Thyroid gland (tissue), 4 donors: ENCODE data around the gene BTRC. TPM values are rescaled to one million over a fixed set of nuclear protein-coding genes. Genes with fewer than 3 reads are reported as not detected.

ENCODE experiments used
- DNase-seq, 2 donors: peaks; one replicate each; pipeline ENCODE4 v3.0.0-alpha.2; 2019
- H3K27ac ChIP-seq, 3 donors: fragments of 200-600 bp; sonication (generic); 1 replicate in 2 of 3; 2 replicates in 1 of 3; pipeline ENCODE4 v1.5.1; 2016 to 2019; ENCODE audit warnings: mild to moderate bottlenecking in 1 of 3, moderate library complexity in 1 of 3
- H3K27me3 ChIP-seq: fragments of 200-600 bp; sonication (generic); one replicate; pipeline ENCODE4 v1.5.1; 2019
- H3K36me3 ChIP-seq, 2 donors: fragments of 200-600 bp; sonication (generic); one replicate each; pipeline ENCODE4 v1.5.1; 2016 to 2019
- H3K4me1 ChIP-seq, 2 donors: fragments of 200-600 bp; sonication (generic); one replicate each; pipeline ENCODE4 v1.5.1; 2017 to 2019
- H3K4me3 ChIP-seq, 3 donors: fragments of 200-600 bp; sonication (generic); replicated peaks in 1 of 3; 1 replicate in 2 of 3; 2 replicates in 1 of 3; pipeline ENCODE4 v1.5.1; 2016; ENCODE audit warnings: mild to moderate bottlenecking in 1 of 3
- H3K9me3 ChIP-seq: fragments of 200-600 bp; sonication (generic); one replicate; pipeline ENCODE4 v1.5.1; 2017
- CTCF ChIP-seq, 6 experiments: fragments of 200-600 bp in 3 of 6; fragments of 450-650 bp in 3 of 6; sonication (generic) in 3 of 6; IDR thresholded peaks; one replicate each; pipeline ENCODE4 v1.5.1; 2016 to 2019; ENCODE audit warnings: antibody characterized with exemption in 6 of 6, mild to moderate bottlenecking in 2 of 6, inconsistent platforms in 1 of 6, moderate library complexity in 1 of 6
- POLR2A ChIP-seq, 2 donors: fragments of 450-650 bp; IDR thresholded peaks; one replicate each; pipeline ENCODE4 v1.6.1; 2017; ENCODE audit warnings: antibody characterized with exemption in 2 of 2, mild to moderate bottlenecking in 2 of 2, moderate library complexity in 1 of 2
- WGBS, 2 donors: methylation state at CpG; one replicate each; pipeline ENCODE4 v1.1.5; 2017; 5-methylcytosine and 5-hydroxymethylcytosine counted together
- intact Hi-C: fragments of 100-400 bp; cut with DNase I; formaldehyde crosslinking; loops from one replicate; pipeline ENCODE4 v1.15.1; 2023
- total RNA-seq, 4 donors: library from RNA; depleted of rRNA; stranded (reverse); fragments of >200 nt; gene quantifications; one replicate each; pipeline ENCODE4 v1.2.3, GENCODE V29; 2016

Gene BTRC
- total RNA-seq, 4 donors from 2014 or later: 14.5 to 70.4 (median 22.7) TPM

GRCh38 chr10:101394524-101395133 lies 40.7 kb downstream of the BTRC start:
- no peak overlapping the region for H3K27ac ChIP-seq
- intact Hi-C loops: no loop called here
- 74 to 88% methylated on average over 5 of the region's 5 CpGs for WGBS, 2 donors
- H3K4me3 ChIP-seq: no peak overlapping the region
- H3K4me1 ChIP-seq: no peaks in the 10 kb centered on the region
- no peaks in the 10 kb centered on the region for H3K36me3 ChIP-seq
- no peaks in the 10 kb centered on the region for H3K27me3 ChIP-seq
- no peaks in the 10 kb centered on the region for H3K9me3 ChIP-seq
- TF ChIP-seq CTCF (IDR thresholded peaks at IDR 0.05) (no peak), POLR2A (IDR thresholded peaks at IDR 0.05) (no peak)
- no peak for DNase-seq

- Histone ChIP-seq H3K4me1 (peaks cover 3 to 4% of the 10 kb centered on the region in 2 donors), H3K36me3 (no peaks in the 10 kb centered on the region), H3K9me3 (no peaks in the 10 kb centered on the region), H3K27ac (no peak overlapping the region), H3K27me3 (no peaks in the 10 kb centered on the region), H3K4me3 (no peak overlapping the region)
- TF ChIP-seq CTCF (IDR thresholded peaks at IDR 0.05) (no peak), POLR2A (IDR thresholded peaks at IDR 0.05) (no peak)
- intact Hi-C loops: no loop called here
- DNase-seq: no peak
Observed at GRCh38 chr10:101397140-101397539, 43.2 kb downstream of the BTRC start.

- Histone ChIP-seq H3K27me3 (no peaks in the 10 kb centered on the region), H3K4me1 (peaks cover 17% of the 10 kb centered on the region in 2 donors), H3K9me3 (no peaks in the 10 kb centered on the region), H3K4me3 (no peak overlapping the region), H3K36me3 (no peaks in the 10 kb centered on the region), H3K27ac (no peak overlapping the region)
- WGBS, 2 donors: 94 to 97% methylated on average over 3 of the region's 3 CpGs
- DNase-seq: no peak
- intact Hi-C loops: no loop called here
- TF ChIP-seq POLR2A (IDR thresholded peaks at IDR 0.05) (no peak), CTCF (IDR thresholded peaks at IDR 0.05) (no peak)
Observed at GRCh38 chr10:101400585-101400984, 46.6 kb downstream of the BTRC start.

GRCh38 chr10:101402711-101403110 lies 48.7 kb downstream of the BTRC start:
- intact Hi-C loops: no loop called here
- H3K36me3 ChIP-seq: no peaks in the 10 kb centered on the region
- H3K4me3 ChIP-seq: no peak overlapping the region
- H3K9me3 ChIP-seq: no peaks in the 10 kb centered on the region
- H3K4me1 ChIP-seq: peaks cover 18 to 19% of the 10 kb centered on the region in 2 donors
- DNase-seq: no peak
- TF ChIP-seq CTCF (IDR thresholded peaks at IDR 0.05) (no peak), POLR2A (IDR thresholded peaks at IDR 0.05) (no peak)
- H3K27ac ChIP-seq: peak overlapping the region in 1 of 3 donors; percentile 9
- no peaks in the 10 kb centered on the region for H3K27me3 ChIP-seq

GRCh38 chr10:101403161-101403560 lies 49.2 kb downstream of the BTRC start:
- DNase-seq: no peak
- intact Hi-C loops: no loop called here

More at GRCh38 chr10:101403161-101403560, 49.2 kb downstream of the BTRC start:
- no peak overlapping the region for H3K4me3 ChIP-seq
- WGBS, 2 donors: 95 to 97% methylated on average over 2 of the region's 2 CpGs
- no peaks in the 10 kb centered on the region for H3K9me3 ChIP-seq
- TF ChIP-seq CTCF (IDR thresholded peaks at IDR 0.05): no peak
- no peak for TF ChIP-seq POLR2A (IDR thresholded peaks at IDR 0.05)
- H3K27me3 ChIP-seq: no peaks in the 10 kb centered on the region
- peaks cover 18 to 19% of the 10 kb centered on the region in 2 donors for H3K4me1 ChIP-seq
- no peak overlapping the region for H3K27ac ChIP-seq
- H3K36me3 ChIP-seq: no peaks in the 10 kb centered on the region
